Duodenal mucosa (tissue), 2 donors: ENCODE measurements around the gene RRP15.
A peak's percentile ranks its signal among the peaks of the same experiment; 100 is the strongest.

Experiments
- H3K27ac ChIP-seq: one replicate; pipeline ENCODE4 v1.7.0; 2013; ENCODE audit warnings: low read depth, low read length
- H3K27me3 ChIP-seq, 2 donors: one replicate each; pipeline ENCODE4 v1.7.0; 2013; ENCODE audit warnings: low read length in 2 of 2, control low read depth in 1 of 2; ENCODE audit not compliant: insufficient read depth in 2 of 2, control insufficient read depth in 1 of 2
- H3K36me3 ChIP-seq, 2 donors: one replicate each; pipeline ENCODE4 v1.7.0; 2013; ENCODE audit warnings: low read length in 2 of 2, control low read depth in 1 of 2; ENCODE audit not compliant: insufficient read depth in 2 of 2, control insufficient read depth in 1 of 2
- H3K4me1 ChIP-seq, 2 donors: one replicate each; pipeline ENCODE4 v1.7.0; 2013; ENCODE audit warnings: low read length in 2 of 2, control low read depth in 1 of 2; ENCODE audit not compliant: insufficient read depth in 2 of 2, control insufficient read depth in 1 of 2
- H3K4me3 ChIP-seq, 2 donors: one replicate each; pipeline ENCODE4 v1.7.0; 2013; ENCODE audit warnings: low read length in 2 of 2, low read depth in 1 of 2
- H3K9ac ChIP-seq, 2 donors: one replicate each; pipeline ENCODE4 v1.7.0; 2013; ENCODE audit warnings: low read length in 2 of 2, low read depth in 1 of 2
- H3K9me3 ChIP-seq, 2 donors: one replicate each; pipeline ENCODE4 v1.7.0; 2013; ENCODE audit warnings: low read length in 2 of 2, control low read depth in 1 of 2; ENCODE audit not compliant: control insufficient read depth in 1 of 2

Gene RRP15

DNA sequence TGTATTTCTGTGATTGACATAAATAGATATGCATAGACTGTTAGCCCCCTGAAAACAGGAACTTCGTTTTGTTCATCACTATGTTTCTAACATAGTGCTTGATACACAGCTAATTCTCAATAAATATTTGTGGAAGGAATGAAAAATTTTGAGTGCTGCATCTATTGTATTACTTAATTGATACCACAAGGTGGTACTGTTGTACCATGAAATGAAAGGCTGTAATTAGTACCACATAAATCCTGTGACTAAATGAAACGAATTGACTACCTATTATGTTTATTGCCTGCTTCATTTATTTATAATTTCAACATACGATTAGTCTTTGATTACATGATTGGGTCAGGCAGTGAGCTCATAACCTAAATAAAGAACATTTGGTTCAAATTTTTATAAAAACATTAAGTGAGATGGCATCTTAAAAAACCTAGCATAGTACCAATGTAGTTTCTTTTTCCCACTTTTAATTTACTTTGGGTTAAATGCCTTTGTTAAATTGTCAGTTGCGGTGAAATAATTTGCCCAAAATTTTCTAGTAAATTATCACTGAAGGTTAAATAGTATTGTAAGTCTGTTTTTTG lies 45.0 kb downstream of the RRP15 start:
- no peak overlapping the region for H3K4me3 ChIP-seq
- H3K36me3 ChIP-seq, result no peaks in the 10 kb centered on the region
- no peaks in the 10 kb centered on the region for H3K27me3 ChIP-seq
- H3K27ac ChIP-seq, result no peak overlapping the region
- H3K4me1 ChIP-seq, result no peaks in the 10 kb centered on the region
- H3K9ac ChIP-seq, result no peak overlapping the region
- H3K9me3 ChIP-seq, result no peaks in the 10 kb centered on the region

- Histone ChIP-seq H3K36me3 (no peaks in the 10 kb centered on the region), H3K27me3 (no peaks in the 10 kb centered on the region), H3K4me1 (peaks cover 0 to 6% of the 10 kb centered on the region in 2 donors), H3K9ac (no peak overlapping the region), H3K27ac (no peak overlapping the region), H3K9me3 (no peaks in the 10 kb centered on the region), H3K4me3 (no peak overlapping the region)
Observed at GRCh38 chr1:218332416-218332815, 47.3 kb downstream of the RRP15 start.

GRCh38 chr1:218336328-218336727 lies 51.2 kb downstream of the RRP15 start:
- Histone ChIP-seq H3K4me3 (no peak overlapping the region), H3K27ac (no peak overlapping the region), H3K9me3 (no peaks in the 10 kb centered on the region), H3K36me3 (no peaks in the 10 kb centered on the region), H3K4me1 (peaks cover 0 to 6% of the 10 kb centered on the region in 2 donors), H3K9ac (no peak overlapping the region), H3K27me3 (no peaks in the 10 kb centered on the region)

GRCh38 chr1:218339267-218339831 lies 54.3 kb downstream of the RRP15 start:
- peaks cover 0 to 6% of the 10 kb centered on the region in 2 donors for H3K4me1 ChIP-seq
- no peaks in the 10 kb centered on the region for H3K9me3 ChIP-seq
- no peaks in the 10 kb centered on the region for H3K27me3 ChIP-seq
- H3K27ac ChIP-seq, result no peak overlapping the region
- H3K4me3 ChIP-seq, result no peak overlapping the region
- H3K9ac ChIP-seq, result no peak overlapping the region
- no peaks in the 10 kb centered on the region for H3K36me3 ChIP-seq

DNA sequence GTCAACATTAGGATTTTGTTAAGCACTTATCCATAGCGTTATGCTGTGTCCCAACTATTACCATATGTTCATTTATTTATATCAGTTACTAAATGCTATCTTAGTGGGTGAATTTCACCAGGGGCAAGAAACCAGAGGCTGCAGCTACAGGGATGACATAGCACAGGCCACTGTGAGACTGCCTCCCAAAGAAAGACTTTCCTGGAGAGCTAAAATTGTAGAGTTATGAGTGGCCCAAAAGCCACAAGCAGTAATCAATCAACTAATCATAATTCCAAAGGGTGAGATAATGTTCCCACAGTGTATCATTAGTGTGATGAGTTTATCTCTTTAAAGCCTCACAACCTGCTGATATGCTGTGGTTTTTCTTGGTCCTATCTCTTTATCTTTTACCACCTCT lies 56.2 kb downstream of the RRP15 start:
- no peak overlapping the region for H3K4me3 ChIP-seq
- H3K36me3 ChIP-seq, result no peaks in the 10 kb centered on the region
- peaks cover 7 to 16% of the 10 kb centered on the region in 2 donors for H3K4me1 ChIP-seq
- peaks cover 8 to 16% of the 10 kb centered on the region in 2 donors for H3K27me3 ChIP-seq
- H3K9ac ChIP-seq, result no peak overlapping the region
- H3K9me3 ChIP-seq, result no peaks in the 10 kb centered on the region
- H3K27ac ChIP-seq, result no peak overlapping the region

- H3K27ac ChIP-seq, result no peak overlapping the region
- H3K9ac ChIP-seq, result no peak overlapping the region
- H3K9me3 ChIP-seq, result no peaks in the 10 kb centered on the region
- no peaks in the 10 kb centered on the region for H3K36me3 ChIP-seq
- H3K4me1 ChIP-seq, result peaks cover 10 to 22% of the 10 kb centered on the region in 2 donors
- no peak overlapping the region for H3K4me3 ChIP-seq
- peaks cover 12 to 23% of the 10 kb centered on the region in 2 donors for H3K27me3 ChIP-seq
Observed at GRCh38 chr1:218342091-218342490, 57.0 kb downstream of the RRP15 start.

- Histone ChIP-seq H3K4me1 (peaks cover 10 to 25% of the 10 kb centered on the region in 2 donors), H3K9me3 (no peaks in the 10 kb centered on the region), H3K9ac (peak within 1 kb of the TSS; percentile 22 to 44), H3K4me3 (peak within 1 kb of the TSS; percentile 63 to 79), H3K36me3 (no peaks in the 10 kb centered on the region), H3K27me3 (peaks cover 22 to 38% of the 10 kb centered on the region in 2 donors), H3K27ac (peak within 1 kb of the TSS; percentile 24)
Observed at GRCh38 chr1:218344814-218345672, 60.0 kb downstream of the RRP15 start, which contains the start of gene TGFB2. TGFB2 (plus strand) TSS chr1:218345336; CDS start chr1:218346702, 1,366 bp downstream.

- peak overlapping the region; percentile 24 for H3K27ac ChIP-seq
- peak overlapping the region; percentile 8 to 44 for H3K9ac ChIP-seq
- no peaks in the 10 kb centered on the region for H3K36me3 ChIP-seq
- peaks cover 22 to 38% of the 10 kb centered on the region in 2 donors for H3K27me3 ChIP-seq
- H3K4me3 ChIP-seq, result peak overlapping the region; percentile 63 to 79
- H3K4me1 ChIP-seq, result peaks cover 10 to 25% of the 10 kb centered on the region in 2 donors
- no peaks in the 10 kb centered on the region for H3K9me3 ChIP-seq
Observed at GRCh38 chr1:218345673-218346390, 60.7 kb downstream of the RRP15 start.

GRCh38 chr1:218346391-218347204 lies 61.5 kb downstream of the RRP15 start:
- Histone ChIP-seq H3K9me3 (no peaks in the 10 kb centered on the region), H3K4me1 (peaks cover 10 to 25% of the 10 kb centered on the region in 2 donors), H3K27me3 (peaks cover 22 to 38% of the 10 kb centered on the region in 2 donors), H3K4me3 (peak overlapping the region; percentile 63 to 79), H3K36me3 (no peaks in the 10 kb centered on the region), H3K9ac (peak overlapping the region; percentile 26 to 33), H3K27ac (no peak overlapping the region)
